GM21619 (cell line): Measurements from ENCODE around the gene SLC8A1.
A peak's percentile ranks its signal among the peaks of the same experiment; 100 is the strongest.

Experiments used
- ATAC-seq: cut with Tn5 transposase; IDR thresholded peaks from one replicate; pipeline ENCODE4 v1.9.1; 2021; ENCODE audit not compliant: unreplicated experiment

Gene SLC8A1

GRCh38 chr2:40120957-40121356 is 330.9 kb downstream of the SLC8A1 start:
- ATAC-seq = no peak

GRCh38 chr2:40120026-40120425 is 331.9 kb downstream of the SLC8A1 start:
- ATAC-seq = no peak

DNA sequence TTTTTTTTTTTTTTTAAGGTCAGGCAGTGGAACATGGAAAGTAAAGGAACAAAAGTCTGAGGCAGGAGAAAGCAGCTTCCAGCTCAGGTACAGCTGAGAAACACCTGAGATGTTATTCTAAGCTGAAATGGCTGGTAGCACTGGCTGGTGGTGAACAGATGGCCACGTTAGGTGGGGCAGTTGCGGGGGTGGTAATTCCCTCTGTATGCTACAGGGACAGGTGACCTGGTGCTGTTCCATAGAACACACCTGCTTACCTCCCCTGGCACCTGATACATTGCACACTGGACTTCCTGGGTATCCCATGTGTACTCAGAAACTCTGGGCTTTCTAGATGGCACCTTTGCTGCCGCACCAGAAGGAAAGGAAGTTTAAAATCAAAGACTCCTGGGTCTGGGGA is 333.3 kb downstream of the SLC8A1 start:
- no peak for ATAC-seq

DNA sequence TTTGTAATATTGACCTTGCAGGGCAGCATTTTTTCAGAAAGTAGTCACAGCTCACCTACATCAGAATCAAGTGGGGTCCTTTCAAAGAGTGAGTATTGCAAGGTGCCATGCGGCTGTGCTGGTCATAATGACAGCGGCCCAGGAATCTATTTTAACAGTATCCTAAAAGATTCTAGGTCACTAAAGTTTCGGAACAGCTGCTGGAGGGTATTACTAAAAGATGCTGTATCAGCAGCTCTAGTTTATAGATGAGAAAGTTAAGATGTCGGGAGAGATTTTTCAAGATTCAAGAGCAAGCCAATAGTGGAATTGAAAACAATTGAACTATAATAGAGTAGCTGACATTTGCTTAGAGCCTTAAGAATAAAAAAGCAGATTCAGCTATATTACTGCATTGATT is 336.0 kb downstream of the SLC8A1 start:
- no peak for ATAC-seq

GRCh38 chr2:40115348-40115747 is 336.5 kb downstream of the SLC8A1 start:
- ATAC-seq = no peak

- no peak for ATAC-seq
Observed at GRCh38 chr2:40113997-40114396, 337.9 kb downstream of the SLC8A1 start.

GRCh38 chr2:40113272-40113968 is 338.5 kb downstream of the SLC8A1 start:
- no peak for ATAC-seq

- no peak for ATAC-seq
Observed at GRCh38 chr2:40109381-40109780, 342.5 kb downstream of the SLC8A1 start.

- no peak for ATAC-seq
Observed at GRCh38 chr2:40108851-40109250, 343.0 kb downstream of the SLC8A1 start.

DNA sequence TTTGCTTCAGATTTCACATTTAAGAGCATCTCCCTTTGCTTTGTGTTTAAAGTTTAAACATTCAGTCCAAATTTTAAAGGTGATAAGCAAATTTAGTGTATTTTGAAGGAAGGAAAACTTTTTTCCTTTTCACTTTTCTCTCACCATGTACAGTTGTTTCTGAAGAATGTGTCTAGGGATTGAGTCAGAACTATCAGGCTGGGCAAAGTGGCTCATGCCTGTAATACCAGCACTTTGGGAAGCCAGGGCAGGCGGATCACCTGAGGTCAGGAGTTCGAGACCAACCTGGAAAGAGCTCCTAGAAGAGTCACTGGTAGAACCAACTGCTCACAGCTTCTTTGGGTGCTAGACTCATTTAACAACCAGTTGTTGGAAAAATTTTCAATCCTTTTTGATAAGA is 345.8 kb downstream of the SLC8A1 start:
- ATAC-seq = no peak

DNA sequence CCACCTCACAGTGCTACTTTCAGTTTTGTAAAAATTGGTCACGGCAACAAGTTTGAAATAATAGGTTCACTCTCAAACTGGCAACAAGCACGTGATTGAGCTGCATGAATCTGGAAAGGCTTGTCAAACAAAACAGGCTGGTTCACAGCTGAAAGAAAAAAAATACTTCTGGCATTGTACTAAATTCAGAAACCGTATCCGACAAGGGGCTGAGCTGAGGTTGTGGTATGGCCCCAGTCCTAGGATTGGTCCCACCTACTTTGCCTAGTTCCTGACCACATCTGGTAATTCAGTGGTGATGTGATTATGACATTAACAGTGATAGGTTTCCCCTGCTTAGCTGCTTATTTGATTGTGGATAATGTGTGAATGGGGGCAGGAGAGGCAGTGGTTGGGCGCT is 346.3 kb downstream of the SLC8A1 start:
- ATAC-seq = no peak

DNA sequence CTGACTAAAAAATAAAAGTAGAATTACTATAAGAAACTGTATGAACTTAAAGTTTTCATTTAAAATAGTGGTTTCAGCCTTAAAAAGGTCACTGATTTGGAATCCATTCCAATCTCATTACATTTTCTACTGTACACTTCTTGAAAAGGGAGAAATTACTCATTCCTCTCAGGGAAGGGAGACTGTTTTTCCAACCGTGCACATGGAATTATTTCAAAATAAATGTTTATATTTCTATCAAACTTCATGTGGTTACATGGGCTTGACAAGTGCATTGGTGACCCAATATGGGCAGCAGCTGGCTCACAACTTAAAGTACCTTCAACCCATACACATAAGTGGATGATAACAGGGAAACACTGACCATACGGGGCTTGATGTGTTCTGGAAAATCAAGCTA is 348.3 kb downstream of the SLC8A1 start:
- ATAC-seq = no peak

GRCh38 chr2:40103163-40103562 is 348.7 kb downstream of the SLC8A1 start:
- no peak for ATAC-seq

DNA sequence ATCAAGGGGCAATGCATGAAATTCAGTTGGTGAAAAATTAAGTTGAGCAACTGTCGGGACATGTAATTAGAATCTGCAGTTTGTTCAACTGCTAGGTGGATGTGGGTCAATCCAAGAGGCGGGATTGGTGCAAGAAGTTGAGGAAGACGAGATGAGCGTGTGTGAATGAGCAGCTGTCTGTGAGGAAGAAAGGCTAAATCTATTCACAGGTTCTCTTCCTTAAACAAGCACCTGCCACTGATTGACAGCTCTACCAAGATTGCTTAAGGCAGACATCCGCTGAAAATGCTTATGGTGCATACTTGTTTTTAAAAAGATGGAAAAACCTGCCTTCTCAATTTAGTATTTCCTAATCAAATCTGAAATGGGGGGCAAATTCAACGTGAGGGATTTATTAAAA is 349.4 kb downstream of the SLC8A1 start:
- no peak for ATAC-seq

DNA sequence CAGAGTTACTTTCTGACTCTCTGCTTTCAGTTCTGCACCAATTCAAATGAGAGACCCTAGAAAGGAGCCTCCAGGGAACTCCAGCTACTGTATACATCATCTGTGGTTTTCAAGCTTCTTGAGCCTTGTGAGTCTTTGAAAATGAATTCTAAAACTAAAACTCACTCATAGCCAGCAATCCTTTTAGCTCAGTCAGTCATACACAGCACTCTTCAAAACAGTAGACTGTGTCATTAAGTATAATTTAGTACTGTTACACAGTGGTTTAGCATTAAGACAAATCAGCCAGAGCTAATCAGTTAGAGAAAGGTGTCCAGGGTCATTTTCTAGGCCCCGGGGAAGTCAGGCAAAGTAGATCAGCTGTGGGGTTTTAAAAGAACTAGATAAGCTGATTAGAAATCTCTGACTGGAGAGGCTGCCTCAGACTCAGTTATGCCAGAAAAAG is 350.7 kb downstream of the SLC8A1 start:
- ATAC-seq = peak; percentile 79

DNA sequence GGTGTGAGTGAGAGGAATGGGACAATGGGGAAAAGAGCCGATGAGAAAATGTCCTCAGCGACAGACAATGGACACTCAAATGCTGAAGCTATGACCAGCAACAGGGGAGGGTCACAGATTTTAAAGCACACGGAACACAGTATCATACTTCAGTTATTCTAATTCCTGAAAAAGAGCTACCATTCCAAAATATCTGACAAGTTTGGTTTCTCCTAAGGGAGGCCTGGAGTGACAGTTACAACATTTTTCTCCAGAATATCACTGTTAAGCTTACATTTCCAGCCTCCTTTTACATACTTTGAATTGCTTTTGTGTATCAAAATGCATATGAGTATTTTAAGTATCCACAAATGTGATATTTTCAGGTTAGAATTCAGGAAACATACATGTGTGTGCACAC is 351.2 kb downstream of the SLC8A1 start:
- ATAC-seq = no peak

DNA sequence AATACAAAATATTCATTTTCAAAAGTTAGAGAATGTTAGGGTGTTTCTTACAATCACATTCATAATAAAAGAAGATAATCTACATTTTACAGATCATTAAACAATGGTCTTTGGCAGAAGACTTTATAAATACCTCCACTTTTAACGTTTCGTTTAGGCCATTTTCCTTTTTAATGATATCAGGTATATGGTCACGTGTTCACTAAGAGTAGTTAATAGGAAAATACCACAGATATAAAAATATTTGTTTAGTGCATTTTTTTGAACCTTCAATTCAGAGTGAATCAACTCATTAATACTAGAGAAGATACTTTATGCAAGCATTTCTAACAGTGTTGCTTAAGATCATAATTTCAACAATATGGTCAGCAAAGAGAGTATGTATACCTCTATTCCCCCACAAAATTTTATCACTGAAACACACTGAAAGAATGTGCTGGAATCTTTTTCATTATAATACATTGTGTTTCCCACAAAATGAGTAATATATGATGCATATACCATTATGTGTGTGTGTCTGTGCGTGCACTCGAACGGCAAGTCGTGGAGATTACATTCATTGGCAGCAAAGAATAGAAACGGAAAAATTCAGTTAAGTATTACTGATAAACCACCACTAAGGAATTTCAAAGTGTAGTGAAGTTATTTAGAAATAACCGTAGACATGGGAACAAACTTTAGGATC is 353.0 kb downstream of the SLC8A1 start:
- no peak for ATAC-seq

GRCh38 chr2:40097691-40098385 is 354.1 kb downstream of the SLC8A1 start:
- no peak for ATAC-seq

DNA sequence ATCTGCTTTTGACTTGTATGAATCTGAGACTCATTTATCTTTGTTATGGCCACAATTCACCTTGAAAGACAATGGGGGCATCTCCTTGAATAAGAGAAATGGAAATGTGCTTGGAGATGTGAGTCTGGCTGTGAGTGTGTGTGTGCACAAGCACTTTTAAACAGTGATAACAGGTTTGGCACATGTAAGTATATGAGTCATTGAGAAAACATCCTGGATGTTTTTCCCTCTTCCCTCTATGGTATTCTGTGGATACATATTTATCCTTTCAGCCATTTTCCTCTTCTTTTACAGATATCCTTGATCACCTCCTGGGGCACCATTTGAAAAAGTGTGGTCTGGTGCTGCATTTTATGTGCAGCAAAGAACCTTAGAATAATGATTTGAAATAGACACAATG is 355.5 kb downstream of the SLC8A1 start:
- no peak for ATAC-seq

- no peak for ATAC-seq
Observed at GRCh38 chr2:40095000-40095399, 356.9 kb downstream of the SLC8A1 start.

DNA sequence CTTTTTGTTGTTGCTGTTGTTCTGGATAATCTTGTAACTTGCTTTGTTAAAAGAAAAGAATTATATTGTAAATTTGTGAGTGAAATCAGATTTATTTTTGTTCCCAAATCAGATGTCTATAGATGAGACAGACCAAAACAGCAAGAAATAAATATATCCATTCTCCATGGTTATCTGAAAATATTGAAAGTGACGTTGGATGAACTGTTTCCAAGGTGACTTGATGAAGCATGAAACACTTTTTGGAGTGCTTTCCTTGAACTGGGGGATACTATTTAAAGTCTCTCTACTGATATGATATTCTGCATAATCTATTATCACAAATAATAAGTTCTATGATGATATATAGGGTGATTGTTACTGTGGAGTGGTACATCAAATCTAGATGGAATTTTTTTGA is 357.4 kb downstream of the SLC8A1 start:
- ATAC-seq = no peak

- ATAC-seq = no peak
Observed at GRCh38 chr2:40093021-40093675, 358.7 kb downstream of the SLC8A1 start.
